Endodermal cell (in vitro differentiated cells): Measurements from ENCODE around the gene TTC23. TPM values are rescaled to one million over a fixed set of nuclear protein-coding genes. Genes with fewer than 3 reads are reported as not detected.

ENCODE experiments used
- DNase-seq: peaks from one replicate; pipeline ENCODE4 v3.0.0-alpha.2; 2017
- H3K27ac ChIP-seq: 2 replicates; pipeline ENCODE4 v1.5.1; 2013; ENCODE audit warnings: mild to moderate bottlenecking, low read depth, low read length, moderate library complexity
- H3K27me3 ChIP-seq: 2 replicates; pipeline ENCODE4 v1.6.1; 2013; ENCODE audit warnings: mild to moderate bottlenecking, low read length, moderate library complexity; ENCODE audit not compliant: insufficient read depth, control insufficient read depth, poor library complexity, severe bottlenecking
- H3K36me3 ChIP-seq: 2 replicates; pipeline ENCODE4 v1.7.0; 2013; ENCODE audit warnings: mild to moderate bottlenecking, low read length, moderate library complexity; ENCODE audit not compliant: control insufficient read depth, insufficient read depth
- H3K4me1 ChIP-seq: one replicate; pipeline ENCODE4 v1.7.0; 2013; ENCODE audit warnings: low read length; ENCODE audit not compliant: control insufficient read depth, insufficient read depth
- H3K4me3 ChIP-seq: 2 replicates; pipeline ENCODE4 v1.5.1; 2013; ENCODE audit warnings: mild to moderate bottlenecking, low read length, moderate library complexity
- H3K9ac ChIP-seq: 2 replicates; pipeline ENCODE4 v1.6.1; 2013; ENCODE audit warnings: mild to moderate bottlenecking, low read length, moderate library complexity; ENCODE audit not compliant: poor library complexity, severe bottlenecking; ENCODE audit errors: extremely low read depth
- H3K9me3 ChIP-seq: 2 replicates; pipeline ENCODE4 v1.6.1; 2013; ENCODE audit warnings: mild to moderate bottlenecking, low read length, moderate library complexity; ENCODE audit not compliant: control insufficient read depth
- H3K27ac Mint-ChIP-seq: 2 replicates; pipeline ENCODE4 v1.8.0; 2020; ENCODE audit warnings: mixed read lengths
- H3K27me3 Mint-ChIP-seq: 2 replicates; pipeline ENCODE4 v1.8.0; 2021; ENCODE audit warnings: mild to moderate bottlenecking, mixed read lengths; ENCODE audit not compliant: insufficient read depth
- H3K36me3 Mint-ChIP-seq: 2 replicates; pipeline ENCODE4 v1.8.0; 2020; ENCODE audit warnings: low read depth, mixed read lengths
- H3K4me1 Mint-ChIP-seq: 2 replicates; pipeline ENCODE4 v1.8.0; 2020; ENCODE audit warnings: mixed read lengths
- H3K4me3 Mint-ChIP-seq: 2 replicates; pipeline ENCODE4 v1.8.0; 2020; ENCODE audit warnings: mild to moderate bottlenecking, moderate library complexity, mixed read lengths
- H3K9me3 Mint-ChIP-seq: 2 replicates; pipeline ENCODE4 v1.8.0; 2020; ENCODE audit warnings: mild to moderate bottlenecking, mixed read lengths
- WGBS, 2 experiments: methylation state at CpG; one replicate each; pipeline versions ENCODE4 v1.1.5 to v1.1.7; 2013; ENCODE audit warnings: missing lambda C conversion rate in 2 of 2, mixed read lengths in 1 of 2; ENCODE audit not compliant: insufficient coverage in 1 of 2, insufficient read length in 1 of 2; 5-methylcytosine and 5-hydroxymethylcytosine counted together
- total RNA-seq, 2 donors: library from RNA; stranded (reverse); fragmentation: NEBNext Ultra II Directional in 1 of 2; extraction: Animal tissue kit (Norgen Biotek cat#: 25700) in 1 of 2; gene quantifications; 2 replicates in 1 of 2; 3 replicates in 1 of 2; pipeline ENCODE4 v1.2.1, GENCODE V29; 2021
- TF ChIP-seq, protein P1 (sequence below): fragments of 200-600 bp; sonication (generic); conservative IDR thresholded peaks from 2 replicates; pipeline ENCODE4 v1.5.0; 2021; ENCODE audit warnings: antibody characterized with exemption, mild to moderate bottlenecking

Gene TTC23
- total RNA-seq, 2 donors from 2014 or later, result 20.7 to 26.3 TPM

DNA sequence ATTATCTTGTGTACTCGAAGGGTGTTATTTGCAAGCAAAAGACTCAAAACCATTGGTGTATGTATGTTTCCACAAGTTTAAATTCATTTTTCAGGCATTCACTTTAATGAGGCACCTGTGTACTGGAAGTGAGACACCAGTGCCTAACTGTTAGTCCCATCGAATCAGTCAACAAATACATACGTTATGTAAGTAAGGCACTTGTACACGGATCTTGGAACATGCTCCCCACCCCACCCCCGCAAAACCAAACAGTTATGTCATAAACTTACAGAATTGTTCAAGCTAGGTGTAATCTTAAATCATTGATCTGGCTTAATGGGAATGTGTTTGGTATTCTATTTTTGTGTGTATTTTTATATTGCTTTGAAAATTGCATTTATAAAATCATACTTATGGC is 19.1 kb upstream of the TTC23 start:
- H3K36me3 Mint-ChIP-seq, result no peaks in the 10 kb centered on the region
- H3K4me1 ChIP-seq, result no peaks in the 10 kb centered on the region
- no peaks in the 10 kb centered on the region for H3K9me3 Mint-ChIP-seq
- no peak overlapping the region for H3K27ac Mint-ChIP-seq
- H3K27me3 Mint-ChIP-seq, result no peaks in the 10 kb centered on the region
- DNase-seq, result no peak
- 96 to 98% methylated on average over 3 to 4 of the region's 5 CpGs for WGBS, 2 experiments
- H3K27me3 ChIP-seq, result no peaks in the 10 kb centered on the region
- H3K9ac ChIP-seq, result no peak overlapping the region
- no peak overlapping the region for H3K4me3 Mint-ChIP-seq
- TF ChIP-seq, protein P1, sequence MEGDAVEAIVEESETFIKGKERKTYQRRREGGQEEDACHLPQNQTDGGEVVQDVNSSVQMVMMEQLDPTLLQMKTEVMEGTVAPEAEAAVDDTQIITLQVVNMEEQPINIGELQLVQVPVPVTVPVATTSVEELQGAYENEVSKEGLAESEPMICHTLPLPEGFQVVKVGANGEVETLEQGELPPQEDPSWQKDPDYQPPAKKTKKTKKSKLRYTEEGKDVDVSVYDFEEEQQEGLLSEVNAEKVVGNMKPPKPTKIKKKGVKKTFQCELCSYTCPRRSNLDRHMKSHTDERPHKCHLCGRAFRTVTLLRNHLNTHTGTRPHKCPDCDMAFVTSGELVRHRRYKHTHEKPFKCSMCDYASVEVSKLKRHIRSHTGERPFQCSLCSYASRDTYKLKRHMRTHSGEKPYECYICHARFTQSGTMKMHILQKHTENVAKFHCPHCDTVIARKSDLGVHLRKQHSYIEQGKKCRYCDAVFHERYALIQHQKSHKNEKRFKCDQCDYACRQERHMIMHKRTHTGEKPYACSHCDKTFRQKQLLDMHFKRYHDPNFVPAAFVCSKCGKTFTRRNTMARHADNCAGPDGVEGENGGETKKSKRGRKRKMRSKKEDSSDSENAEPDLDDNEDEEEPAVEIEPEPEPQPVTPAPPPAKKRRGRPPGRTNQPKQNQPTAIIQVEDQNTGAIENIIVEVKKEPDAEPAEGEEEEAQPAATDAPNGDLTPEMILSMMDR, result no peak
- H3K9me3 ChIP-seq, result no peaks in the 10 kb centered on the region
- H3K27ac ChIP-seq, result no peak overlapping the region
- H3K4me1 Mint-ChIP-seq, result peaks cover 4% of the 10 kb centered on the region
- H3K4me3 ChIP-seq, result no peak overlapping the region
- no peaks in the 10 kb centered on the region for H3K36me3 ChIP-seq

DNA sequence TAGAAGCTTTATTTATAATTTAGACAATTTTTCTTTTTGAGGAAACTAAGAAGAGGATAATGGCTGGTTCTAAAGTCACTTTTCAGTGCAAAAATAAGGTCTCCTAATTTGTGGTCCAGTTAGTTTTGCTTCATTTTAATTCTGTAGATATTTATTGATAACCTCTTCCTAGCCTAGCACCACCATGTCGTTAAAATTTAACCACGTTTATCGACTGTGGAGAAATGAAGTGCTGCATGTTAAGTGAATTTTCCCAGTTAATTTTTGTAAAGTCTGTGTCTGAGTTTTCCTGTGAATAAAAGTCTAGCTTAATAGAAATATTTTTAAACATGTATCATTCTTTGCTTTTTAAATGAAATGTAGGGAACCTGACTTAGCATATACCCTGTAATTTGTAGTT is 18.6 kb upstream of the TTC23 start:
- no peak overlapping the region for H3K27ac Mint-ChIP-seq
- Histone ChIP-seq H3K36me3 (no peaks in the 10 kb centered on the region), H3K27ac (no peak overlapping the region), H3K4me3 (no peak overlapping the region), H3K9ac (no peak overlapping the region), H3K9me3 (no peaks in the 10 kb centered on the region), H3K27me3 (no peaks in the 10 kb centered on the region), H3K4me1 (no peaks in the 10 kb centered on the region)
- peaks cover 4% of the 10 kb centered on the region for H3K4me1 Mint-ChIP-seq
- no peak overlapping the region for H3K4me3 Mint-ChIP-seq
- H3K27me3 Mint-ChIP-seq, result no peaks in the 10 kb centered on the region
- H3K9me3 Mint-ChIP-seq, result no peaks in the 10 kb centered on the region
- no peaks in the 10 kb centered on the region for H3K36me3 Mint-ChIP-seq
- WGBS, 2 experiments, result 100% methylated on average over 3 of the region's 3 CpGs; no CpG with 5 or more reads in 1 of the 2 experiments
- no peak for DNase-seq
- TF ChIP-seq, protein P1, result no peak

DNA sequence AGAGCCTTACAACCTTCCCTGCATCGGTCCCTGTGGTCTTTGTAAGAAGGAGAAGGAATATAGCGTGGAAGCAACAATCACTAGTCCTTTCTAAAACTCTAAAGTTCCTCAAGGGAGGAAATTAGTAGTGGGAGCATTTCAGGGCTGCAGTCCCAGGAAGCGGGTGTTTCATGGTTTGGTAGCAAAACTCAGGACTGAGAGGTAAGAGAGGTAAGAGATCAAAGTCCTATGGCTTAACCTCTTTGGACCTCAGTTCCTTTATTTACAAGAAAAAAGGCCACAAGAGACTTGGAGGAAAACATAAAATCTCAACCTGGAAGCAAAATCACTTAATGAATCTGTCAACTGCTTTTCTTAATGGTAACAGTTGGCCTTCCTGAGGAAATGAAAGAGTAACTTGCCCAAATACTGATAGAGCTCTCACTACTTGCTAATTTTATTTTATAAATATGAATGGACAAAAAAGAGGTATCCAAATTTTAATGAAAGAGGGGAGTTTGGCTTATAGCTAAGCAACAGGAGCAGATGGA is 16.2 kb upstream of the TTC23 start:
- DNase-seq, result no peak
- no peaks in the 10 kb centered on the region for H3K9me3 Mint-ChIP-seq
- WGBS, 2 experiments, result 95% methylated on average over 3 of the region's 3 CpGs; no CpG with 5 or more reads in 1 of the 2 experiments
- no peak overlapping the region for H3K27ac Mint-ChIP-seq
- no peak overlapping the region for H3K4me3 Mint-ChIP-seq
- H3K27me3 Mint-ChIP-seq, result no peaks in the 10 kb centered on the region
- H3K27me3 ChIP-seq, result no peaks in the 10 kb centered on the region
- H3K4me1 Mint-ChIP-seq, result peaks cover 4% of the 10 kb centered on the region
- H3K9me3 ChIP-seq, result no peaks in the 10 kb centered on the region
- H3K4me3 ChIP-seq, result no peak overlapping the region
- TF ChIP-seq, protein P1, result no peak
- H3K27ac ChIP-seq, result no peak overlapping the region
- H3K36me3 ChIP-seq, result no peaks in the 10 kb centered on the region
- no peaks in the 10 kb centered on the region for H3K4me1 ChIP-seq
- H3K9ac ChIP-seq, result no peak overlapping the region
- H3K36me3 Mint-ChIP-seq, result no peaks in the 10 kb centered on the region
